Upper lobe of right lung (tissue), 1 donor: Measurements from ENCODE around the gene GARIN5B. TPM values are rescaled to one million over a fixed set of nuclear protein-coding genes. Genes with fewer than 3 reads are reported as not detected.

Experiments used
- ATAC-seq: fragments of 200-7000 bp; cut with Tn5 transposase; one replicate; pipeline ENCODE4 v1.9.1; 2020; ENCODE audit warnings: mild to moderate bottlenecking, moderate library complexity
- DNase-seq: peaks from one replicate; pipeline ENCODE4 v3.0.0-alpha.2; 2020
- H3K27ac ChIP-seq: fragments of 200-600 bp; one replicate; pipeline ENCODE4 v1.8.0; 2022
- H3K27me3 ChIP-seq: fragments of 200-600 bp; one replicate; pipeline ENCODE4 v1.8.0; 2022; ENCODE audit warnings: mild to moderate bottlenecking
- H3K36me3 ChIP-seq: fragments of 200-600 bp; one replicate; pipeline ENCODE4 v1.8.0; 2022
- H3K4me1 ChIP-seq: fragments of 200-600 bp; one replicate; pipeline ENCODE4 v1.8.0; 2022
- H3K4me3 ChIP-seq: fragments of 200-600 bp; one replicate; pipeline ENCODE4 v1.8.0; 2022; ENCODE audit warnings: mild to moderate bottlenecking
- H3K9me3 ChIP-seq: fragments of 200-600 bp; one replicate; pipeline ENCODE4 v1.8.0; 2022
- CTCF ChIP-seq: fragments of 200-600 bp; IDR thresholded peaks from one replicate; pipeline ENCODE4 v1.8.0; 2022; ENCODE audit warnings: antibody characterized with exemption
- intact Hi-C: fragments of 100-400 bp; cut with DNase I; formaldehyde crosslinking; loops from one replicate; pipeline ENCODE4 v1.11.0; 2022
- total RNA-seq: library from RNA; stranded (reverse); fragmentation: NEBNext Ultra II Directional; extraction: Animal tissue kit (Norgen Biotek cat#: 25700); gene quantifications from one replicate; pipeline ENCODE4 v1.2.1, GENCODE V29; 2021
- donor health status: DM: no; HTN: yes; CAD: no; lungs with severe emphysema.

Gene GARIN5B
- total RNA-seq, 1 donor from 2014 or later: not detected

GRCh38 chr19:55355213-55355821 is 7.7 kb downstream of the GARIN5B start:
- DNase-seq: no peak
- intact Hi-C loops: no loop called here
- Histone ChIP-seq H3K27me3 (peaks cover 40% of the 10 kb centered on the region), H3K36me3 (no peaks in the 10 kb centered on the region), H3K4me3 (no peak overlapping the region), H3K9me3 (no peaks in the 10 kb centered on the region), H3K27ac (no peak overlapping the region), H3K4me1 (peaks cover 14% of the 10 kb centered on the region)
- no peak for TF ChIP-seq CTCF
- no peak for ATAC-seq

GRCh38 chr19:55354698-55355212 is 8.3 kb downstream of the GARIN5B start, which contains the start of gene COX6B2:
COX6B2 (minus strand) TSS chr19:55354719; CDS start chr19:55354521, 198 bp downstream.
- Histone ChIP-seq H3K27me3 (peaks cover 40% of the 10 kb centered on the region), H3K4me1 (peaks cover 14% of the 10 kb centered on the region), H3K9me3 (no peaks in the 10 kb centered on the region), H3K4me3 (peak within 1 kb of the TSS; percentile 46), H3K36me3 (no peaks in the 10 kb centered on the region), H3K27ac (no peak within 1 kb of the TSS)
- ATAC-seq (no peak), DNase-seq (no peak)
- intact Hi-C loops: no loop called here
- no peak for TF ChIP-seq CTCF

- TF ChIP-seq CTCF: no peak
- Histone ChIP-seq H3K36me3 (no peaks in the 10 kb centered on the region), H3K27me3 (peaks cover 40% of the 10 kb centered on the region), H3K4me1 (peaks cover 14% of the 10 kb centered on the region), H3K27ac (no peak overlapping the region), H3K9me3 (no peaks in the 10 kb centered on the region), H3K4me3 (peak overlapping the region; percentile 46)
- peak; percentile 86 for DNase-seq
- intact Hi-C loops: no loop called here
- peak; percentile 91 for ATAC-seq
Observed at GRCh38 chr19:55353803-55354697, 9.0 kb downstream of the GARIN5B start.

GRCh38 chr19:55353356-55353802 is 9.7 kb downstream of the GARIN5B start:
- H3K27me3 ChIP-seq: peaks cover 40% of the 10 kb centered on the region

More at GRCh38 chr19:55353356-55353802, 9.7 kb downstream of the GARIN5B start:
- intact Hi-C loops: no loop called here
- no peak for DNase-seq
- Histone ChIP-seq H3K27ac (no peak overlapping the region), H3K4me3 (peak overlapping the region; percentile 46), H3K36me3 (no peaks in the 10 kb centered on the region), H3K4me1 (peaks cover 14% of the 10 kb centered on the region), H3K9me3 (no peaks in the 10 kb centered on the region)
- no peak for TF ChIP-seq CTCF
- no peak for ATAC-seq
